Neuronal stem cell (in vitro differentiated cells): Measurements from ENCODE around the gene POLR3C.
"Not testable (repeated sequence)": the region's sequence is repeated elsewhere in the genome, so short reads cannot be mapped to it uniquely, and the experiment has no call there.

Source experiments
- DNase-seq: peaks from one replicate; pipeline ENCODE4 v3.0.0-alpha.2; 2013; ENCODE audit warnings: low spot score
- H2AFZ ChIP-seq: one replicate; pipeline ENCODE4 v1.6.1; 2013; ENCODE audit warnings: mild to moderate bottlenecking, low read length, inconsistent platforms
- H2AK5ac ChIP-seq: 2 replicates; pipeline ENCODE4 v1.6.1; 2013; ENCODE audit warnings: low read depth, mild to moderate bottlenecking, inconsistent platforms, low read length, moderate library complexity, mixed read lengths
- H2BK120ac ChIP-seq: 2 replicates; pipeline ENCODE4 v1.6.1; 2013; ENCODE audit warnings: low read depth, mild to moderate bottlenecking, inconsistent platforms, low read length, moderate library complexity, mixed read lengths
- H2BK12ac ChIP-seq: one replicate; pipeline ENCODE4 v1.6.1; 2013; ENCODE audit warnings: low read length, inconsistent platforms
- H2BK15ac ChIP-seq: 2 replicates; pipeline ENCODE4 v1.6.1; 2013; ENCODE audit warnings: mild to moderate bottlenecking, low read length, inconsistent platforms, mixed read lengths
- H2BK5ac ChIP-seq: one replicate; pipeline ENCODE4 v1.6.1; 2013; ENCODE audit warnings: inconsistent platforms, mild to moderate bottlenecking, low read length, moderate library complexity
- H3K14ac ChIP-seq: one replicate; pipeline ENCODE4 v1.6.1; 2013; ENCODE audit warnings: low read length, inconsistent platforms
- H3K18ac ChIP-seq: 2 replicates; pipeline ENCODE4 v1.6.1; 2013; ENCODE audit warnings: low read length, inconsistent platforms
- H3K23ac ChIP-seq: 2 replicates; pipeline ENCODE4 v1.6.1; 2013; ENCODE audit warnings: low read depth, mild to moderate bottlenecking, mixed read lengths, low read length, inconsistent platforms; ENCODE audit not compliant: poor library complexity
- H3K27ac ChIP-seq: replicated peaks from 3 replicates; pipeline ENCODE4 v1.5.1; 2013; ENCODE audit warnings: low read length, inconsistent platforms
- H3K27me3 ChIP-seq, 3 experiments: 2 replicates each; pipeline ENCODE4 v1.6.1; 2013; ENCODE audit warnings: low read length in 3 of 3, mild to moderate bottlenecking in 2 of 3, inconsistent platforms in 1 of 3, low read depth in 1 of 3, mixed read lengths in 1 of 3, moderate library complexity in 1 of 3; ENCODE audit not compliant: control insufficient read depth in 3 of 3, insufficient read depth in 3 of 3
- H3K36me3 ChIP-seq, 2 donors: replicated peaks in 1 of 2; 2 replicates each; pipeline ENCODE4 v1.6.1; 2013; ENCODE audit warnings: low read length in 2 of 2; ENCODE audit not compliant: control insufficient read depth in 2 of 2, insufficient read depth in 2 of 2
- H3K4ac ChIP-seq: 2 replicates; pipeline ENCODE4 v1.6.1; 2013; ENCODE audit warnings: inconsistent platforms, mild to moderate bottlenecking, low read length, moderate library complexity
- H3K4me1 ChIP-seq, 2 donors: 1 replicate in 1 of 2; 2 replicates in 1 of 2; pipeline ENCODE4 v1.6.1; 2013; ENCODE audit warnings: low read length in 2 of 2, low read depth in 1 of 2; ENCODE audit not compliant: control insufficient read depth in 2 of 2, insufficient read depth in 1 of 2
- H3K4me2 ChIP-seq: one replicate; pipeline ENCODE4 v1.6.1; 2013; ENCODE audit warnings: mild to moderate bottlenecking, low read length, inconsistent platforms; ENCODE audit not compliant: insufficient read depth, poor library complexity, severe bottlenecking
- H3K4me3 ChIP-seq, 2 donors: 2 replicates each; pipeline ENCODE4 v1.5.1; 2013; ENCODE audit warnings: low read length in 2 of 2, mild to moderate bottlenecking in 2 of 2, inconsistent platforms in 1 of 2, moderate library complexity in 1 of 2
- H3K79me1 ChIP-seq: one replicate; pipeline ENCODE4 v1.6.1; 2013; ENCODE audit warnings: low read depth, mild to moderate bottlenecking, inconsistent platforms, low read length, moderate library complexity
- H3K9ac ChIP-seq: one replicate; pipeline ENCODE4 v1.6.1; 2013; ENCODE audit warnings: mild to moderate bottlenecking, low read depth, low read length, inconsistent platforms; ENCODE audit not compliant: poor library complexity
- H3K9me3 ChIP-seq, 2 donors: replicated peaks in 1 of 2; 2 replicates each; pipeline versions ENCODE3 to v1.6.1; 2013; ENCODE audit warnings: low read length in 2 of 2, mild to moderate bottlenecking in 2 of 2, inconsistent platforms in 1 of 2, low read depth in 1 of 2, mixed read lengths in 1 of 2, moderate library complexity in 1 of 2; ENCODE audit not compliant: control insufficient read depth in 2 of 2, insufficient read depth in 1 of 2
- H4K8ac ChIP-seq: one replicate; pipeline ENCODE4 v1.6.1; 2013; ENCODE audit warnings: low read depth, mild to moderate bottlenecking, inconsistent platforms, low read length, moderate library complexity
- H4K91ac ChIP-seq: one replicate; pipeline ENCODE4 v1.6.1; 2013; ENCODE audit warnings: low read length, low read depth, mild to moderate bottlenecking, inconsistent platforms; ENCODE audit not compliant: poor library complexity
- WGBS, 2 donors: extraction: QIAGEN DNeasy Blood & Tissue Kit; methylation state at CpG; one replicate each; pipeline ENCODE4 v1.1.7; 2013; ENCODE audit warnings: missing lambda C conversion rate in 2 of 2, mixed read lengths in 1 of 2; ENCODE audit not compliant: insufficient read length in 2 of 2, insufficient replicate concordance in 1 of 2; ENCODE audit errors: extremely low coverage in 2 of 2; 5-methylcytosine and 5-hydroxymethylcytosine counted together

The POLR3C gene

DNA sequence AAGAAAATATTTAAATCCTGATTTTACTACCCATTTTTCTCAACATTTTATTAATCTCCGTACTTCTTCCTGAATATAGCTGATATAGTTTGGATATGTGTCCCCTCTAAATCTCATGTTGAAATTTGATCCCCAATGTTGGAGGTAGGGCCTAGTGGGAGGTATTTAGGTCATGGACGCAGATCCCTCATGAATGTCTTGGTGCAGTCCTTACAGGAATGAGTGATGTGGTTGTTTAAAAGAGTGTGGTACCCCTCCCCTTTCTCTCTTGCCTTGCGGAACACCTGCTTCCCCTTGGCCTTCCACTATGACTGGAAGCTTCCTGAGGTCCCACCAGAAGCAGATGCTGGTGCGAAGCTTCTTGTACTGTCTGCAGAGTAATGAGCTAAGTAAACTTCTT, 17.6 kb upstream of the POLR3C start:
- Histone ChIP-seq H3K4me3 (no peak overlapping the region), H2BK120ac (no peak overlapping the region), H3K79me1 (no peaks in the 10 kb centered on the region), H4K91ac (no peak overlapping the region), H2AFZ (no peak overlapping the region), H2BK15ac (no peak overlapping the region), H3K18ac (no peak overlapping the region), H2AK5ac (no peak overlapping the region), H2BK12ac (no peak overlapping the region), H3K27me3 (no peaks in the 10 kb centered on the region), H3K23ac (no peak overlapping the region), H3K4me2 (no peak overlapping the region), H3K27ac (no peak overlapping the region), H3K36me3 (no peaks in the 10 kb centered on the region), H3K14ac (no peak overlapping the region), H3K9ac (no peak overlapping the region), H3K9me3 (no peaks in the 10 kb centered on the region), H4K8ac (no peak overlapping the region), H3K4me1 (peaks cover 0 to 2% of the 10 kb centered on the region in 2 donors), H2BK5ac (no peak overlapping the region), H3K4ac (no peak overlapping the region)
- WGBS, 2 donors: no CpG with 5 or more reads among the region's 4 CpGs
- DNase-seq: no peak

DNA sequence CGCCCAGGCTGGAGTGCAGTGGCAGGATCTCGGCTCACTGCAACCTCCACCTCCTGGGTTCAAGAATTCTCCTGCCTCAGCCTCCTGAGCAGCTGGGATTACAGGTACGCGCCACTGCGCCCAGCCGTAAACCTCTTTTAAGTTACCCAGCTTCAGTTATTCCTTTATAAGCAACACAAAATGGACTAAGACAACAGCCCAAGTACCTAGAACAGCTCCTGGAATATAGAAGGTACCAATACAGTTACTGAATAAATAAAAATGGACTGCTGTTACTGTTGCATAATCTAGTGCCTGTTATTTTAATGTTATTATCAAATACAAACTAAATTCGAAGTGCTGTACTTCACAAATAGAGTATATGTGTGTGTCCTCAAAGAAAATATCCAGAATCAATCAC, 17.2 kb upstream of the POLR3C start:
- Histone ChIP-seq H2BK120ac (no peak overlapping the region), H2BK5ac (no peak overlapping the region), H3K14ac (no peak overlapping the region), H3K27ac (no peak overlapping the region), H3K4ac (no peak overlapping the region), H2AK5ac (no peak overlapping the region), H3K18ac (no peak overlapping the region), H3K4me3 (no peak overlapping the region), H4K8ac (no peak overlapping the region), H3K23ac (no peak overlapping the region), H3K36me3 (no peaks in the 10 kb centered on the region), H3K4me2 (no peak overlapping the region), H2AFZ (no peak overlapping the region), H3K79me1 (no peaks in the 10 kb centered on the region), H4K91ac (no peak overlapping the region), H3K27me3 (no peaks in the 10 kb centered on the region), H2BK15ac (no peak overlapping the region), H2BK12ac (no peak overlapping the region), H3K9me3 (no peaks in the 10 kb centered on the region), H3K9ac (no peak overlapping the region), H3K4me1 (peaks cover 0 to 2% of the 10 kb centered on the region in 2 donors)
- no peak for DNase-seq
- no CpG with 5 or more reads among the region's 7 CpGs for WGBS, 2 donors

DNA sequence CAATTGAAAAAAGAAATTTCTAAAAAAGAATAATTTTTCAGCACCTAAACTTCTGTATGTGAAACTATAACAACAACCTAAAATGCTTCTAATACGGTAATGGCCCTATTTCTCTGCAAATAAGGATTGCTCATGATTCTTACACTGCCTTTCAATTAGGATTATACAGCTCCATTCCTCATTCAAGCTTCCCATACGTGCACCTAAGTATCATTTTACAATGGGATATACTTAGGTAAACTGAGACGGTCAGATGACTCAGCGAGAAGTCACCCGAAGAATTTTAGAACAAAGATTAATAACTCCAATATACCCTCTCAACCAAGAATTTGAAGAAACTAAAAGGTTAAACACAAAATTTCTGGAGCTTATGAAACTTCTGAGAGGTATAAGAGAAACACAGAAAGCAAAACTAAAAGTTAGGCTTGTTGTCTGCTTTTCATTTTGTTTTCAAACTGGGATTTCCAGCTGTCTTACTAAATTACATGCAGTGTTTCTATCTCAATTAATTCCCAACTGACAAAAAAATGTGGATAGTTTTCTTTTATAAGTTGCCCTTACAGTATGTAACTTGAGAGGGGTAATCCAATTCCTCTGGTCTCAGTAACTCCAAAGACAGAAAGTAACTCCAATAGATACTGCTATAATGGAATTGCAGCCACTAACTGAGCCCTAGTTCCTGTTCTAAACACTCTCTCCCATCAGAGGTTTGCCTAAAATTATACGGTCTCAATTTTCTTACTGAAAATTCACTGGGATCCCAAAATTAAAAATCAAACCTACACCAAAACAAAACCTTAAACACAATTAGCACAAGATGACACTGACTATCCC, 10.8 kb upstream of the POLR3C start:
- not testable (repeated sequence) for H2BK120ac ChIP-seq, H3K18ac ChIP-seq, H3K9ac ChIP-seq, H3K4me3 ChIP-seq, H4K91ac ChIP-seq, H4K8ac ChIP-seq, H3K14ac ChIP-seq, H3K9me3 ChIP-seq, H3K27me3 ChIP-seq, H3K27ac ChIP-seq, H3K4me1 ChIP-seq, H2AK5ac ChIP-seq, H3K4ac ChIP-seq, H2AFZ ChIP-seq, DNase-seq, H3K79me1 ChIP-seq, H2BK5ac ChIP-seq, H3K23ac ChIP-seq, H3K36me3 ChIP-seq, H2BK12ac ChIP-seq, H3K4me2 ChIP-seq, H2BK15ac ChIP-seq
- WGBS, 2 donors: no CpG with 5 or more reads among the region's 6 CpGs

DNA sequence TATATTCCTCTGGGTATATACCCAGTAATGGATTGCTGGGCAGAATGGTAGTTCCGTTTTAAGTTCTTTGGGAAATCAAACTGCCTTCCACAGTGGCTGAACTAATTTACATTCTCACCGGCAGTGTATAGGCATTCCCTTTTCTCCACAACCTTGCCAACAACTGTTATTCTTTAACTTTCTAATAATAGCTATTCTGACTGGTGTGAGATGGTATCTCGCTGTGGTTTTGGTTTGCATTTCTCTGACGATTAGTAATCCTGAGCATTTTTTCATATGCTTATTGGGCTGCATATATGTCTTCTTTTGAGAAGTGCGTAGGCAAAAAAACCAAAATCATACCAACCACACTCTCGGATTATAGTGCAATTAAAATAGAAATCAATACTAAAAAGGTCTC, 5.9 kb upstream of the POLR3C start:
- H3K9me3 ChIP-seq, H3K4me2 ChIP-seq, H3K9ac ChIP-seq, H3K27ac ChIP-seq, H3K27me3 ChIP-seq, DNase-seq, H2BK12ac ChIP-seq, H3K4me3 ChIP-seq, H2AK5ac ChIP-seq, H3K79me1 ChIP-seq, H2BK120ac ChIP-seq, H3K14ac ChIP-seq, H3K18ac ChIP-seq, H3K23ac ChIP-seq, H2AFZ ChIP-seq, H2BK5ac ChIP-seq, H2BK15ac ChIP-seq, H4K91ac ChIP-seq, H3K4ac ChIP-seq, H3K36me3 ChIP-seq, H4K8ac ChIP-seq, H3K4me1 ChIP-seq: not testable (repeated sequence)
- no CpG with 5 or more reads among the region's 6 CpGs for WGBS, 2 donors
